GM13977 (cell line): ENCODE measurements around the gene NET1.
A peak's percentile ranks its signal among the peaks of the same experiment; 100 is the strongest.

ENCODE experiments used
- DNase-seq: peaks from one replicate; pipeline ENCODE4 v3.0.0; 2012; ENCODE audit warnings: low spot score
- CTCF ChIP-seq: IDR thresholded peaks from 2 replicates; pipeline ENCODE4 v1.5.1; 2012; ENCODE audit warnings: mild to moderate bottlenecking, control low read depth; ENCODE audit not compliant: insufficient read depth; ENCODE audit errors: extremely low read depth, missing control alignments
- in situ Hi-C: fragments of 300-500 bp; cut with MboI; formaldehyde crosslinking; loops from one replicate; pipeline ENCODE4 v1.12.0; 2022; ENCODE audit warnings: low sequenced_read_pairs, low pct_unique_long_range_greater_than_20kb, mixed read lengths, inconsistent platforms; ENCODE audit not compliant: unreplicated experiment

The NET1 gene

GRCh38 chr10:5411941-5412276 lies 448 bp upstream of the NET1 start:
- DNase-seq, result no peak

GRCh38 chr10:5413012-5413938 lies 918 bp downstream of the NET1 start:
- in situ Hi-C loops, result no loop called here
- peak; percentile 36 for DNase-seq
- no peak for TF ChIP-seq CTCF

More at GRCh38 chr10:5411941-5412276, 448 bp upstream of the NET1 start:
- in situ Hi-C loops, result no loop called here
- no peak for TF ChIP-seq CTCF

- TF ChIP-seq CTCF, result no peak
- in situ Hi-C loops, result no loop called here
- DNase-seq, result no peak
These were observed 4.6 kb downstream of the NET1 start for GRCh38 chr10:5416981-5417380.

GRCh38 chr10:5418584-5418983 lies 6.2 kb downstream of the NET1 start:
- in situ Hi-C loops, result no loop called here
- TF ChIP-seq CTCF, result no peak
- DNase-seq, result no peak

- DNase-seq, result no peak
- TF ChIP-seq CTCF, result no peak
- in situ Hi-C loops, result no loop called here
These were observed 7.2 kb downstream of the NET1 start for GRCh38 chr10:5419466-5420094.

- no peak for TF ChIP-seq CTCF
- no peak for DNase-seq
- in situ Hi-C loops, result no loop called here
These were observed 11.4 kb downstream of the NET1 start for GRCh38 chr10:5423771-5424170.
